Measurements from ENCODE around the gene TOMM7. TPM values are rescaled to one million over a fixed set of nuclear protein-coding genes. Genes with fewer than 3 reads are reported as not detected.
"Not testable (repeated sequence)": the region's sequence is repeated elsewhere in the genome, so short reads cannot be mapped to it uniquely, and the experiment has no call there.

The TOMM7 gene
- total and polyA plus RNA-seq, 4 donors: 122 to 275 (median 204) TPM

DNA sequence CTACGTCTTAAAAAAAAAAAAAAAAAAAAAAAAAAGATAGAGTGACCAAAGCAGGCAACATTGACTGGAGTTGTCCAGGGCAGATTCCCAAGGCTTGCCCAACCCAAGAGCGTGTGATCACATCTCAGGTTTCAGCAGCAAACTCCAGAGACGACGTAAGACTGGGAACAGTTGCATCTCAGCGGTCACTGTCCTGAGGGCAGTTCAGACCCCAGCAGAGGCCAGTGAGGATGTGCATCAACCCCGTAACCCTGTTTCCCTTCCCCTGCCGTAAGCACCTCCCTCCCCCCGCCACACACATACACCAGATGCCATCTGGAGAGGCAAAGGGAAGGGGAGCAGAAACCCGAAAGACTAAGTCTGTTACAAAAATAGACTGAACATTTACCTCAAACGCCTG is 19.3 kb upstream of the TOMM7 start:
- no peak for ATAC-seq (ENCODE audit: insufficient read depth, low FRiP score)
- Histone ChIP-seq H3K4me1 (ENCODE audit: control insufficient read depth in 5 of 5, insufficient read depth in 5 of 5, low read length in 5 of 5) (peaks cover 0 to 5% (median 0%) of the 10 kb centered on the region in 5 donors), H3K9me3 (ENCODE audit: control insufficient read depth in 4 of 4, insufficient read depth in 3 of 4, low read length in 3 of 4) (no peaks in the 10 kb centered on the region), H3K9ac (ENCODE audit: insufficient read depth in 1 of 2, low read length in 2 of 2) (no peak overlapping the region), H3K4me3 (no peak overlapping the region), H3K27ac (ENCODE audit: low read depth in 1 of 2, low read length in 1 of 2) (no peak overlapping the region), H3K36me3 (ENCODE audit: control insufficient read depth in 4 of 4, insufficient read depth in 4 of 4, low read length in 4 of 4) (no peaks in the 10 kb centered on the region), H3K27me3 (ENCODE audit: control insufficient read depth in 3 of 3, insufficient read depth in 3 of 3, low read length in 2 of 3) (no peaks in the 10 kb centered on the region)
- WGBS, 2 donors: 74 to 77% methylated on average over 10 of the region's 10 CpGs
- DNase-seq: peak in 1 of 3 donors; percentile 54
- TF ChIP-seq, protein P1, sequence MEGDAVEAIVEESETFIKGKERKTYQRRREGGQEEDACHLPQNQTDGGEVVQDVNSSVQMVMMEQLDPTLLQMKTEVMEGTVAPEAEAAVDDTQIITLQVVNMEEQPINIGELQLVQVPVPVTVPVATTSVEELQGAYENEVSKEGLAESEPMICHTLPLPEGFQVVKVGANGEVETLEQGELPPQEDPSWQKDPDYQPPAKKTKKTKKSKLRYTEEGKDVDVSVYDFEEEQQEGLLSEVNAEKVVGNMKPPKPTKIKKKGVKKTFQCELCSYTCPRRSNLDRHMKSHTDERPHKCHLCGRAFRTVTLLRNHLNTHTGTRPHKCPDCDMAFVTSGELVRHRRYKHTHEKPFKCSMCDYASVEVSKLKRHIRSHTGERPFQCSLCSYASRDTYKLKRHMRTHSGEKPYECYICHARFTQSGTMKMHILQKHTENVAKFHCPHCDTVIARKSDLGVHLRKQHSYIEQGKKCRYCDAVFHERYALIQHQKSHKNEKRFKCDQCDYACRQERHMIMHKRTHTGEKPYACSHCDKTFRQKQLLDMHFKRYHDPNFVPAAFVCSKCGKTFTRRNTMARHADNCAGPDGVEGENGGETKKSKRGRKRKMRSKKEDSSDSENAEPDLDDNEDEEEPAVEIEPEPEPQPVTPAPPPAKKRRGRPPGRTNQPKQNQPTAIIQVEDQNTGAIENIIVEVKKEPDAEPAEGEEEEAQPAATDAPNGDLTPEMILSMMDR (IDR thresholded peaks at IDR 0.05; ENCODE audit: control extremely low read depth, extremely low read depth): no peak

DNA sequence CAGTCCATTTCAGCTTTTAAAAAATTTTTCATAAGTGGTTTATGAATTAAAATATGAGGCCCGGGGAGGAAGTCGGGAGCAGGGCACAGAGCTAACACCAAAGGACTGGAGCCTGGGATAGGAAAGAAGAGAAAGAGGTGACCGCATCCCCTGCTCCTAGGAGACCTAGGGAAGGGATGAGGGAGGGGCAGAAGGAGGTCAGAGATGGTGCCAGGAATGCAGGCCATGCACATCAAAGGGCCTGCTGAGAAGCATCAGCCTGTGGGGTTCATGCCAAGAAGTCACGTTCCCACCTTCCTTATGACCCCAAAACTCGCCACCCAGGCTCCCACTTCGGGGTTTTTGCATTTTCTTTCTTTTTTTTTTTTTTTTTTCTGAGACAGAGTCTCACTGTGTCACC is 14.7 kb upstream of the TOMM7 start:
- Histone ChIP-seq H3K27ac (ENCODE audit: low read depth in 1 of 2, low read length in 1 of 2) (no peak overlapping the region), H3K36me3 (ENCODE audit: control insufficient read depth in 4 of 4, insufficient read depth in 4 of 4, low read length in 4 of 4) (no peaks in the 10 kb centered on the region), H3K4me3 (no peak overlapping the region), H3K27me3 (ENCODE audit: control insufficient read depth in 3 of 3, insufficient read depth in 3 of 3, low read length in 2 of 3) (no peaks in the 10 kb centered on the region), H3K9ac (ENCODE audit: insufficient read depth in 1 of 2, low read length in 2 of 2) (no peak overlapping the region), H3K4me1 (ENCODE audit: control insufficient read depth in 5 of 5, insufficient read depth in 5 of 5, low read length in 5 of 5) (peaks cover 0 to 13% (median 0%) of the 10 kb centered on the region in 5 donors), H3K9me3 (ENCODE audit: control insufficient read depth in 4 of 4, insufficient read depth in 3 of 4, low read length in 3 of 4) (no peaks in the 10 kb centered on the region)
- 86 to 89% methylated on average over 6 of the region's 6 CpGs for WGBS, 2 donors
- ATAC-seq (ENCODE audit: insufficient read depth, low FRiP score) (no peak), DNase-seq (no peak)
- TF ChIP-seq, protein P1 (IDR thresholded peaks at IDR 0.05; ENCODE audit: control extremely low read depth, extremely low read depth): no peak

DNA sequence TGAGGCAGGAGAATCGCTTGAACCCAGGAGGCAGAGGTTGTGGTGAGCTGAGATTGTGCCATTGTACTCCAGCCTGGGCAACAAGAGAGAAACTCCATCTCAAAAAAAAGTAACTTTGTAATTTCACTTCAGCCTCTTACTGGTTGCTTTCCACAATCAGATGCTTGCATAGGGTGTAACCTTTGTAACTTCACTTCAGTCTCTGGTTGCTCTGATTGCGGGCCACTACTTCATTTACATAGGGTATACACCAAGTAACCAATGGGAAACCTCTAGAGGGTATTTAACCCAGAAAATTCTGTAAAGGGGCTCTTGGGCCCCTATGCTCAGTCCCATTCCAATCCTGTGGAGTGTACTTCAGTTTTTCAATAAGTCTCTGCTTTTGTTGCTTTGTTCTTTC is 13.9 kb upstream of the TOMM7 start:
- WGBS, 2 donors: 86 to 93% methylated on average over 2 of the region's 2 CpGs
- H3K9ac ChIP-seq (ENCODE audit: insufficient read depth in 1 of 2, low read length in 2 of 2): not testable (repeated sequence)

DNA sequence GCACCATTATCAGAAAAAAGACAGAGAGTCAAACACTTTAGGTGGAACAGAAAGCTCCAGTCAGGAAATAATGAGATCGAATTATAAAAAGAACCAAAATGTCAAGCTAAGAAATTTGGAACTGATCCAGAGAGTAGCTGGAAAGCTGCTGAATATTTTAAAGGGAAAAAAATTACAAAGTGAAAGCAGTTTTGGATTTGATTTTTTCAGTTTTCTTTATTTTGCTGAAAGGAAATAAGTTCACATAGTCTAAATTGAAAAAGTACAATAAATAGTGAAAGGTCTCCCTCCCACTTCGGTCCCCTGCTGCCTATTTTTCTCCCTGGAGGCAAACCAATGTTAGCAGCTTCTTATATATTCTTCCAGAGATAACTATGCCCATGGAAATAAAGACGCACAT is 11.3 kb upstream of the TOMM7 start:
- H3K4me3 ChIP-seq: no peak overlapping the region
- DNase-seq: peak in 2 of 3 donors; percentile 46 to 61
- no peak overlapping the region for H3K9ac ChIP-seq (ENCODE audit: insufficient read depth in 1 of 2, low read length in 2 of 2)
- H3K36me3 ChIP-seq (ENCODE audit: control insufficient read depth in 4 of 4, insufficient read depth in 4 of 4, low read length in 4 of 4): no peaks in the 10 kb centered on the region
- H3K9me3 ChIP-seq (ENCODE audit: control insufficient read depth in 4 of 4, insufficient read depth in 3 of 4, low read length in 3 of 4): no peaks in the 10 kb centered on the region
- WGBS, 2 donors: 43 to 44% methylated on average over 3 of the region's 3 CpGs
- ATAC-seq (ENCODE audit: insufficient read depth, low FRiP score): no peak
- TF ChIP-seq, protein P1 (IDR thresholded peaks at IDR 0.05; ENCODE audit: control extremely low read depth, extremely low read depth): no peak
- H3K4me1 ChIP-seq (ENCODE audit: control insufficient read depth in 5 of 5, insufficient read depth in 5 of 5, low read length in 5 of 5): peaks cover 0 to 9% (median 0%) of the 10 kb centered on the region in 5 donors
- no peak overlapping the region for H3K27ac ChIP-seq (ENCODE audit: low read depth in 1 of 2, low read length in 1 of 2)
- no peaks in the 10 kb centered on the region for H3K27me3 ChIP-seq (ENCODE audit: control insufficient read depth in 3 of 3, insufficient read depth in 3 of 3, low read length in 2 of 3)

More for the DNA sequence above, 13.9 kb upstream of the TOMM7 start:
- H3K27me3 ChIP-seq (ENCODE audit: control insufficient read depth in 3 of 3, insufficient read depth in 3 of 3, low read length in 2 of 3); H3K36me3 ChIP-seq (ENCODE audit: control insufficient read depth in 4 of 4, insufficient read depth in 4 of 4, low read length in 4 of 4); H3K27ac ChIP-seq (ENCODE audit: low read depth in 1 of 2, low read length in 1 of 2); H3K4me1 ChIP-seq (ENCODE audit: control insufficient read depth in 5 of 5, insufficient read depth in 5 of 5, low read length in 5 of 5); DNase-seq; ATAC-seq (ENCODE audit: insufficient read depth, low FRiP score); H3K9me3 ChIP-seq (ENCODE audit: control insufficient read depth in 4 of 4, insufficient read depth in 3 of 4, low read length in 3 of 4); H3K4me3 ChIP-seq: not testable (repeated sequence)

Measured in lung (tissue), 12 donors.